Breast epithelium (tissue), 3 donors: ENCODE data around the gene COG2.

ENCODE experiments used
- POLR2A ChIP-seq: fragments of 450-650 bp; IDR thresholded peaks from one replicate; pipeline ENCODE4 v1.6.1; 2016; ENCODE audit warnings: antibody characterized with exemption, mild to moderate bottlenecking, moderate library complexity
- POLR2AphosphoS5 ChIP-seq, 3 donors: sonication (generic); formaldehyde crosslinking; IDR thresholded peaks; one replicate each; pipeline ENCODE4 v1.6.1; 2017; ENCODE audit warnings: antibody characterized with exemption in 3 of 3
- TF ChIP-seq, protein P1 (sequence below), 3 donors: fragments of 450-650 bp; IDR thresholded peaks; one replicate each; pipeline ENCODE4 v1.5.1; 2016 to 2017; ENCODE audit warnings: antibody characterized with exemption in 3 of 3, mild to moderate bottlenecking in 3 of 3, moderate library complexity in 3 of 3

DNA sequence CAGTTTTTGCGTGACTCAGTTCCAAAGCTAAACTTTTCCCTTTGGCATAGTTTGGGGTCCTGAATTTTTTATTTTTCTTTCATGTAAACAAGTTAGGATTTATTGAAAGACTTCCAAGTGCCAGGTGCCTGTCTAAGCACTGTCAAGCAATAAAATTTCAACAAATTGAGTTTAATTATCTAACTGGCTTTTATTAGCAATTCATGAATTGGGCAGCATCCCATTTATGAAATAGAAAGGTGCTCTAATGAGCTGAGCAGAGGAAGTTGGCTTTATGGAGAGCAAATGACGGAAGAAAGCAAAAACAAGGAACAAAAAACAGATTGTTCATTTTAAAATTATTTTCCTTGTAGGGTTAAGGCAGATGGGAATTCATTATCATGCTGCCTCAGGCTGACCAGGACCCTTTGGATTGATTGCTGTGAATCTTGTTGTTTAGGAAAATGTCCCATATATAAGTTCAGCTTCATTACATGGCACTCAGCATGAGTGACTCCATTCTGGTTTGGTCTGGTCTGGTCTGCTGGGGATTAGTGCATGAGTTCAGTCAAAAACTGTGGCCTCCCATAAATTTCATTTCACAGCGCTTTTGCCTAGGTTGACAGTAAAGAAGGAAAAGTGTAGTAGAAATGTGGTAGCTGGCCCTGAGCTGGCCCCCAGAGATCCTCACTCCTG is 21.5 kb upstream of the COG2 start:
- no peak for TF ChIP-seq POLR2AphosphoS5 (IDR thresholded peaks at IDR 0.05)
- TF ChIP-seq, protein P1, sequence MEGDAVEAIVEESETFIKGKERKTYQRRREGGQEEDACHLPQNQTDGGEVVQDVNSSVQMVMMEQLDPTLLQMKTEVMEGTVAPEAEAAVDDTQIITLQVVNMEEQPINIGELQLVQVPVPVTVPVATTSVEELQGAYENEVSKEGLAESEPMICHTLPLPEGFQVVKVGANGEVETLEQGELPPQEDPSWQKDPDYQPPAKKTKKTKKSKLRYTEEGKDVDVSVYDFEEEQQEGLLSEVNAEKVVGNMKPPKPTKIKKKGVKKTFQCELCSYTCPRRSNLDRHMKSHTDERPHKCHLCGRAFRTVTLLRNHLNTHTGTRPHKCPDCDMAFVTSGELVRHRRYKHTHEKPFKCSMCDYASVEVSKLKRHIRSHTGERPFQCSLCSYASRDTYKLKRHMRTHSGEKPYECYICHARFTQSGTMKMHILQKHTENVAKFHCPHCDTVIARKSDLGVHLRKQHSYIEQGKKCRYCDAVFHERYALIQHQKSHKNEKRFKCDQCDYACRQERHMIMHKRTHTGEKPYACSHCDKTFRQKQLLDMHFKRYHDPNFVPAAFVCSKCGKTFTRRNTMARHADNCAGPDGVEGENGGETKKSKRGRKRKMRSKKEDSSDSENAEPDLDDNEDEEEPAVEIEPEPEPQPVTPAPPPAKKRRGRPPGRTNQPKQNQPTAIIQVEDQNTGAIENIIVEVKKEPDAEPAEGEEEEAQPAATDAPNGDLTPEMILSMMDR (IDR thresholded peaks at IDR 0.05), result no peak
- no peak for TF ChIP-seq POLR2A
